ENCODE measurements around the gene ZNF579.

Gene ZNF579

DNA sequence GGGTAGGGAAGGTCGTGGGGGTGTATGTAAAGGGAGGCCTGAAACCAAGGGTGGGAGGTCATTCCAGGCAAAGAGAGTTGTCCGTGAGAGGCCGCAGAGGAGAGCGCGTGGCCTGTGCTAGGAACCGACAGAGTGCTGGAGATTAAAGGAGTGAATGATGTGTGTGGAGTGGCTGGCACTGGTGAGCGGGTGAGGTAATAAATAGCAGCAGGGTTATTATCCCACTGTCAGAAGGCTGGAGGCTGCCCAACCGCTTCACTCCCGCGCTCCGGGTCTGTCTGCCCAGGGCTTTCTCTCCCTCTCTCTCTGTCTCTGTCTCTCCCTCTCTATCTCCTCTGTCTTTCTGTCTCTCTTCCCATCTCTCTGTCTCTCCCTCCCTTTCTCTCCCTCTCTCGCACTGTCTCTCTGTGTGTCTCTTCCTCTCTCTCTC lies 17.4 kb downstream of the ZNF579 start:
- DNase-seq = peak; percentile 51

- no peak for DNase-seq
Measured at GRCh38 chr19:55559684-55560083, 21.0 kb downstream of the ZNF579 start.

DNA sequence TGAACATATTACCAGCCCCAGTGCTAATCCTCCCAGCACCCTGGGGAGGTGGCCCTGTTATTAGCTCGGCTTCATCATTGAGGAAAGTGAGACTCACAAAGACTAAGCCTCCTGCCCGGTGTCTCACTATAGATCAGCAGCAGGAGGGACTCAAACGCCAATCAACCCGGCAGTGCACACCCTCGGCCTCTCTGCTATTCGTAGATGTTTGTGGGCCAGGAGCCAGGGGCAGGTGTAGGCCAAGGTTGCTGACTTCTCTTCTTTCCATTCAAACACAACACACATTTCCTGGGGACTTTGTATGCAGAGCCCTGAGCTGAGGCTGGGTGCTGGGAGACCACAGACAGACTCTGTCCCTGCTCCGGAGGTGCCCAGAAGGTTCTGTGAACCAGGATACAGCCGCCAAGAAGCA lies 25.9 kb downstream of the ZNF579 start:
- no peak for DNase-seq

- DNase-seq = no peak
Measured at GRCh38 chr19:55554302-55554701, 26.3 kb downstream of the ZNF579 start.

GRCh38 chr19:55553217-55554182 lies 27.1 kb downstream of the ZNF579 start:
- DNase-seq = no peak

DNA sequence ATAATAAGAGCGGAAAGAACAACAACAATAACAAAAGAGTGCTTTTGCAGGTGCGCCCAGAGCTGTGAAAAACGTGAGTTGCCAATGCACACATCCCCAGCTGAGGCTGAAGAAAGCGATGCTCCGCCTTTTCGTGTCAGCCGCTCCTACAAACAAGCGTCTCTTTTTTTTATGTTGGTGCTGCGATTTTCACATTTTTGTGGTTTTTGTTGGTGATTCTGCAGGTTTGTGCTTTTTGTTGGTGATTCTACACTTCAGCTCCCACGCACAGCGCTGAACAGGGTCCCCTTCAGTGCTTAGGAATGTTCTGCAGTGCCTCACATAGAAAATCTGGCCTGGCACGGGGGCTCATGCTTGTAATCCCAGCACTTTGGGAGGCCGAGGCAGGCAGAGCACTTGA lies 28.0 kb downstream of the ZNF579 start:
- DNase-seq = no peak

DNA sequence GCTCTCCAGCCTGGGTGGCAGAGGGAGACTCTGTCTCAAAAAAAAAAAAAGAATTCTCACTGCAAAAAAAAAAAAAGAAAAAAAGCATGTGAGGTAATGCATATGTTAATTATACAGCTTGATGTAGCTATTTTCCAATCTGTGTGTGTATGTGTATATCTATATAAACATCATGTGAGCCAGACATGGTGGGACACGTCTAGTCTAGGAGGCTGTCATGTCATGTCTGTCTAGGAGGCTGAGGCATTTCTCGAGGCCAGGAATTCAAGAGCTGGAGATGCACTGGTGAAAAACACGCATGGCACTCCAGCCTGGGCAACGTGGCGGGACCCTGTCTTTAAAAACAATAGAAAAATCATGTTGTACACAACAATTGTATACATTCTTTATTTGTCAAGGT lies 28.4 kb downstream of the ZNF579 start:
- no peak for DNase-seq

- no peak for DNase-seq
Measured at GRCh38 chr19:55550321-55550650, 30.4 kb downstream of the ZNF579 start.

GRCh38 chr19:55549500-55550320 lies 30.9 kb downstream of the ZNF579 start:
- DNase-seq = peak; percentile 89

- peak; percentile 70 for DNase-seq
Measured at GRCh38 chr19:55546822-55547614, 33.6 kb downstream of the ZNF579 start.

GRCh38 chr19:55546011-55546410 lies 34.6 kb downstream of the ZNF579 start:
- DNase-seq = no peak

GRCh38 chr19:55545443-55545842 lies 35.2 kb downstream of the ZNF579 start, which contains the start of gene SBK3:
Gene SBK3, minus strand, starts transcription at chr19:55545543. Its CDS starts 0 bp downstream, at chr19:55545543.
- DNase-seq = no peak

DNA sequence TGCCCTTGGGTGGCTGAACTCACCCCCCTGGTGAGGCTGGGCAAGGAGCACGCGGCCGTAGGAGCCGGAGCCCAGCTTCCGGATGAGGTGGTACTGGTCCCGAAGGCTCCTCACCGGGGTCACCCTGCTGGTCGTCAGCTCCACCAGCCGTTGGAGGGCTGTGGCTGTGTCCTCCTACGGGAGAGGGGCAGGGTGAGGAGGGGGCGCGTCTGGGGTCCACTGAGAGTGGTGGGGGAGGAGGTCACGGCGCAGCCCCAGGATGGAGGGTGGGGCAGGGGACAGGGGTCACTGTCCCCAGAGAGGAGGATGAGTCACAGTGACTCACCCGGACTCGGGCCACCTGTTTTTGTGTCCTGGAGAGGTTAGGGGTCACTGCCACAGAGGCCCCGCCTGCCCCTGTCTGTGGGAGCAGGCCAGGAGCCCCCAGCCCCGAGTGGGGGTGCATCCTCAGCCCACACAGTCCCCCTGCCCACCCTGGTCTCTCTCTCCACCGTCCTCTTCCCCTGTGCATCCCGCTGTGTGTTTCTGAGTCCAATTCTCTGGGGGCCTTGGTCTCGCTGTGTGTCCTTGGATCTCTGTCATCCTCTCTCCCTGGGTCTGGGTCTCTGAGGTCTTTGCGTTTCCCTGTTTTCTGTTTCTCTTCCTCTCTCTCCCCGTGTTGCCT lies 35.7 kb downstream of the ZNF579 start:
- DNase-seq = peak; percentile 55

- DNase-seq = no peak
Measured at GRCh38 chr19:55544014-55544413, 36.6 kb downstream of the ZNF579 start.

GRCh38 chr19:55543567-55543966 lies 37.1 kb downstream of the ZNF579 start:
- no peak for DNase-seq

DNA sequence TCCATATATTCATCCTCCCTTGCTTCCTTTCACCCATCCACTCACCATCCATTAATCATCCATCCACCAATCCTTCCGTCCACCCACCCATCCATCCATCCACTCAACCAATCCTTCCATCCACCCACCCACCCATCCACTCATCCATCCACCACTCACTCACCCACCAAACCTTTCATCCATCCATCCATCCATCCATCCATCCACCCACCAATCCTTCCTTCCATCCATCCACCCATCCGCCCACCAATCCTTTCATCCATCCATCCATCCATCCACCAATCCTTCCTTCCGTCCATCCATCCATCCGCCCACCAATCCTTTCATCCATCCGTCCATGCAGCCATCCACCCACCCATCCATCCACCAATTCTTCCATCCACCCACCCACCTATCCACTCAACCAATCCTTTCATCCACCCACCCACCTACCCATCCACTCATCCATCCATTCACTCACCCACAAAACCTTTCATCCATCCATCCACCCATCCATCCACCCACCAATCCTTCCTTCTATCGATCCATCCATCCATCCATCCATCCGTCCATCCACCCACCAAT lies 38.3 kb downstream of the ZNF579 start:
- no peak for DNase-seq

DNA sequence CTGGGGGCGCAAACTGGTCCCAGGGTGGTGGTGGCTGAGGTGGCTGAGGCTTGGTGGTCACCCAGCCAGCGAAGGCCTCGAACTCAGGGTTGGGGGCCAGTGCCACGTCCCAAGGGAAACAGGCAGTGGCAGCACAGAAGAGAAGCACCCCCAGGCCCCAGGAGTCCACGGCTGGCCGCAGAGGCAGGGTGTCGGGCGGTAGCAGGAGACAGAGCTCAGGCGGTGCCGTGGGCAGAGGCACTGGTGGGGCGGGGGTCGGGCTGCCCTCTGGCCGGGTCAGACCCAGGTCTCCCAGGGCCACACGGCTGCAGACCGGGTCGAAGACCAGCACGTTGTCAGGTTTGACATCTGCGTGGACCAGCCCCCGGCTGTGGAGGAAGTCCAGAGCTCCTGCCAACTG lies 39.6 kb downstream of the ZNF579 start:
- no peak for DNase-seq

GRCh38 chr19:55540619-55541018 lies 40.0 kb downstream of the ZNF579 start:
- peak; percentile 70 for DNase-seq

GRCh38 chr19:55539090-55539984 lies 41.3 kb downstream of the ZNF579 start:
- DNase-seq = no peak

- no peak for DNase-seq
Measured at GRCh38 chr19:55538132-55538531, 42.5 kb downstream of the ZNF579 start.

DNA sequence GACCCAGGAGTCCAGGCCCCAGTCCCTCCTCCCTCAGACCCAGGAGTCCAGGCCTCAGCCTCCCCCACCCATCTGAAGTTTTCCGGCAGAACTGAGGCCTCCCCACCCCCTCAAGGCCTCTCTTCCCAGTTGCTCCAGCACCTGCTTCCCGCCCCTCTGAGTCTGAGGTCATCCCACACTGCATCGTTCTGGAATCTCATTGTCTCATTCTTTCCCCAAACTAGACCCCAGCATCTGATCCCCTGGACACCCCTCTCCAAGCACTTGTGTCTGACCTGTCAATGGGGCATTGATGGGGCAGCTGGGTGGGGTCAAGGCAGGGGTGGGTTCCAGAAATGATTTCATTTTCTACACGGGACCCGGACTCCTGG lies 42.9 kb downstream of the ZNF579 start:
- DNase-seq = peak; percentile 44

All from DMS53 (cell line).